Gastrocnemius medialis (tissue), 4 donors: Measurements from ENCODE around the gene TGM2.

Experiments used
- CTCF ChIP-seq, 5 experiments: fragments of 450-650 bp in 3 of 5; fragments of 200-600 bp in 2 of 5; sonication (generic) in 2 of 5; IDR thresholded peaks in 4 of 5; conservative IDR thresholded peaks in 1 of 5; 1 replicate in 4 of 5; 2 replicates in 1 of 5; pipeline ENCODE4 v1.5.1; 2016 to 2019; ENCODE audit warnings: antibody characterized with exemption in 5 of 5, mild to moderate bottlenecking in 3 of 5, moderate library complexity in 3 of 5
- POLR2A ChIP-seq, 2 donors: fragments of 450-650 bp; IDR thresholded peaks; one replicate each; pipeline ENCODE4 v1.6.1; 2017; ENCODE audit warnings: antibody characterized with exemption in 2 of 2, mild to moderate bottlenecking in 2 of 2, moderate library complexity in 2 of 2

DNA sequence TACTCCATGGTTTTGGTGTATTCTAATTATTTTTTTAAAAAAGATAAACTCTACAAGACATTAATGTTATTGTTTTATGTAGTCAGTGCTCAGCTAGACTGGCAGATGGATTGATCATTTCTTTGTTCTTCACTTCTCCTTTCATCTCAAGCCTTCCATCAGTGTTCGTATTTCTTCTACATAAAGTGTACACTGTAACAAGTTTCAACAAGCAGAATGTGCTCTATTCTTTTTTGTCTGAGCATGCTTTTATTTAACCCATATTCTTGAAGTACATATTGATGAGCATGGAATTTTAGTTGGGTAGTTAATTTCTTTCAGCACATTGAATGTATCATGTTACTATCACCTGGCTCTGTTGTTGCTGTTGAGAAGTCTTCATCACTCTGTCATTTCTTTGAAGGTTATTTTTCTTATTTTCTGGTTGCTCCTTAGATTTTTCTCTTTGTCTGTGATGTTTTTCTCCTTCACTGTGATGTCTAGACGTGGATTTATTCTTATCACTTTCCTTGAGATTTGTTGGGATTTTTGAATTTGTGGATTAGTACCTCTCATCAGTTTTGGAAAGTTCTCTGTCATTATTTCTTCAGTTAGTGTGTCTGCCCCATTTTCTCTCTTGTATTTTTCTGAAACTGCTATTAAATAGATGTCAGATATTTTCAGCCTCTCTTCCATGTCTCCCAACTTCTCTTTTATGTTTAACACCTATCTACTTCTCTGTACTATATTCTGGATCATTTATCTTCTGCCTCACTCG, 48.5 kb downstream of the TGM2 start:
- TF ChIP-seq CTCF (IDR thresholded peaks at IDR 0.05 in 4 of 5, conservative IDR thresholded peaks at IDR 0.05 in 1 of 5) (no peak), POLR2A (IDR thresholded peaks at IDR 0.05) (no peak)
